NB4 (cell line): ENCODE measurements around the gene CD36.

Experiments used
- POLR2A ChIP-seq: IDR thresholded peaks from 2 replicates; pipeline ENCODE4 v1.6.1; 2011; ENCODE audit warnings: mild to moderate bottlenecking; ENCODE audit not compliant: insufficient read length; ENCODE audit errors: extremely low read depth
- TF ChIP-seq, protein P1 (sequence below): IDR thresholded peaks from one replicate; pipeline ENCODE4 v1.5.1; 2012; ENCODE audit warnings: low read depth, low read length

DNA sequence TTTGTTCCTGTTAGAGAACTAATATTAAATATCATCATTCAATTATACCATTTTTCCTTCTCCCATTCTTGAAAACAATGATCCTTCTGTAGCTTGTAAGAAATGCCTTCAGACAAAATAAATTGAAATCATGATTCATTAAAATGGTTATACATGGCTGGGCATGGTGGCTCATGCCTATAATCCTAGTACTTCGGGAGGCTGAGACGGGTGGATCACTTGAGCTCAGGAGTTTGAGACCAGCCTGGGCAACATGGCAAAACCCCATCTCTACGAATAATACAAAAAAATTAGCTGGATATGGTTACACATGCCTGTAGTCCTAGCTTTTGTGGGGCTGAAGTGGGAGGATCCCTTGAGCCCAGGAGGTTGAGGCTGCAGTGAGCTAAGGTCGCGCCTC is 13.0 kb downstream of the CD36 start:
- TF ChIP-seq POLR2A: no peak
- TF ChIP-seq, protein P1, sequence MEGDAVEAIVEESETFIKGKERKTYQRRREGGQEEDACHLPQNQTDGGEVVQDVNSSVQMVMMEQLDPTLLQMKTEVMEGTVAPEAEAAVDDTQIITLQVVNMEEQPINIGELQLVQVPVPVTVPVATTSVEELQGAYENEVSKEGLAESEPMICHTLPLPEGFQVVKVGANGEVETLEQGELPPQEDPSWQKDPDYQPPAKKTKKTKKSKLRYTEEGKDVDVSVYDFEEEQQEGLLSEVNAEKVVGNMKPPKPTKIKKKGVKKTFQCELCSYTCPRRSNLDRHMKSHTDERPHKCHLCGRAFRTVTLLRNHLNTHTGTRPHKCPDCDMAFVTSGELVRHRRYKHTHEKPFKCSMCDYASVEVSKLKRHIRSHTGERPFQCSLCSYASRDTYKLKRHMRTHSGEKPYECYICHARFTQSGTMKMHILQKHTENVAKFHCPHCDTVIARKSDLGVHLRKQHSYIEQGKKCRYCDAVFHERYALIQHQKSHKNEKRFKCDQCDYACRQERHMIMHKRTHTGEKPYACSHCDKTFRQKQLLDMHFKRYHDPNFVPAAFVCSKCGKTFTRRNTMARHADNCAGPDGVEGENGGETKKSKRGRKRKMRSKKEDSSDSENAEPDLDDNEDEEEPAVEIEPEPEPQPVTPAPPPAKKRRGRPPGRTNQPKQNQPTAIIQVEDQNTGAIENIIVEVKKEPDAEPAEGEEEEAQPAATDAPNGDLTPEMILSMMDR: no peak
